Activated CD8-positive, alpha-beta memory T cell treated with anti-CD3 and anti-CD28 coated beads for 1 hour (primary cell): ENCODE data around the gene MTMR10.

Source experiments
- DNase-seq, 2 donors: peaks; one replicate each; pipeline ENCODE4 v3.0.0-alpha.2; 2020; ENCODE audit warnings: low read depth in 1 of 2; ENCODE audit errors: extremely low read depth in 1 of 2

MTMR10 gene

DNA sequence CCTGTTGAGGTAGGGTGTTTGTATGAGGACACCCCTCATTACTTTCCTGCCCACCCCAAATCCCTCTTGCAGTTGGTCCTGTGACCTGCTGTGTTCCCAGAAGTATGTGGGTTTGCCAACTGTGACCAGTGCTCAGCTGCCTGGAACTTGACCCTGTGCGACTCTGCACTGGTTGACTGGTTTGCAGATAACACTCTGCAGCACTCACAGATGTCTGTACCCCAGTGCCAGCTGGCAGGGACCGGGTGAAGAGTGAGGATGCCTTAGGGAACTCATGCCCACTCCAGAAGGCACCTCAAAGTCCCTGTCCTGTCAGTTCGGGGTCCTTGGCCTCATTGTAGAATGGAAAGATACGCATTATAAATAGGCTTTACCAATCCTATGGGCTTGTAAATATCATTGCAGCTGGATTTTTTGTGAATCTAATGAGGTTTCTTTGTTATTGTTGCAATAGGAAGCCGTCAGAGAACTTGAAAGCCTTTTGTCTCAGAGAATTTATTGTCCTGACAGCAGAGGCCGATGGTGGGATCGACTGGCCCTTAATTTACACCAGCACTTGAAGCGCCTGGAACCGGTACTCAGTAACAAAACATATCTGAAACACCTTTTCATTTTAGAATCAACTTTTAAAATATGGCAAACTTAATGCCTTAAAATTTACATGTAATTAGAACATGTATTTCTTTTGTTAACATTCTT is 69.5 kb downstream of the MTMR10 start:
- no peak for DNase-seq

DNA sequence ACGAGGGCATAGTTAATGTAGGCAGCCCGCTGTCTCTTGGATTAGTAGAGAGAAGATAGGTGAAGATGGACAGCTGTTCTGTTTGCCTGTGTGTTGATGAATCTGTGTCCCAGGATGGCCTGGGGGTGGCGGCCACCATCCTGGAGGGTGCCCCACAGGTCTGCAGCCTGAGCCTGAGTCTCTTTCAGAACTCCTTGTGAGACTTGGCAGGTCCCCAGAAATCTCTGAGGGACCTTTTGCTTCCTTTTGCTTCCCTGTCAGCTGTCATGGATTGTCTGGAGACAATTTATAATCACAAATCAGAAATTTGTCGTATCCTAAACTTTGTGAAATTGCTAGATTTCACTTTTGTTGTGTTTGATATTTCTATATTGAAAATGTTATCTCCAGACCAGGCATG is 70.3 kb downstream of the MTMR10 start:
- DNase-seq = no peak

DNA sequence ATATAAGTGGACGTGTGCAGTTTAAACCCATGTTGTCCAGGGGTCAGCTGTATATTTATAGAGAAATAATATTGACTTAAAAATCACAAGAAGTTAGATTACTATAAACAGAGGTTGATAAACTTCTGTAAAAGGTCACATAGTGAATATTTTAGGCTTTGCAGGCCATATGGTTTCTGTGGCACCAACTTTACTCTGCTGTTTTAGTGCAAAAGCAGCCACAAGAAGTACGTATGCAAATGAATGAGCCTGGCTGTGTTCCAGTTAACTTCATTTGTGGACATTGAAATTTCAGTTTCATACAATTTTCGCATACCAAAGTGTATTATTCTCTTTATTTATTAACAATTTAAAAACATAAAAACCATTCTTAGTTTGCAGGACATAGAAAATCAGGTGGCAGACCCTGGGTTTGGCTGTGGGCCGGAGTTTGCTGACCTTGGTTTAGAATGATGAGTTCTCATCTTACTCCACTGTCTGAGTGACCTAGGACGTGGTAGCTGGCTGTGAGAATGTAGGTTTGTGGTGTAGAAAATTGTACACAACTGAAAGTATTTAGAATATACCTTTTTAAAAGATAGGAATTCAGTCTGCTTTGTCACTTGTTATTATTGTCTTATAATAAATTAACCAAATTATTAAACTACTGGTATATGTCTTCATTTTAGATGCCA is 71.4 kb downstream of the MTMR10 start:
- no peak for DNase-seq

DNA sequence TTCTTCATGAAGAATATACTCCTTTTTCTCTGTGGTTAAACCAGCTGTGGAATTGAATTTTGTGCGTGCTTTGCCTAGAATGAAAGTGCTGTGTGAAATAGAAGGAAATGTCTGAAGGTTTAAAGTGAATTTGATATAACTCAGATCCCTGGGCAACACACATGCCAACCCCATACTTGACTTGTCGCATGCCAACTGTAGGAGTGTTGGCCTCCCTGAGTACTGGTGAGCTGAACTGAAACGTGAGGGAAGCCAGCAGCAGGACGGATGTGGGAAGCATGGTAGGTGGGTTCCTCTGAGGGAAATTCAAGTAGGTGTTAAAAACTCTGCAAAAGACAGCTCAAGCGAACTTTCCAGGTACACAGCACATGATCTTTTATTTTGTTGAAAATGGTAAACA is 73.1 kb downstream of the MTMR10 start:
- no peak for DNase-seq

DNA sequence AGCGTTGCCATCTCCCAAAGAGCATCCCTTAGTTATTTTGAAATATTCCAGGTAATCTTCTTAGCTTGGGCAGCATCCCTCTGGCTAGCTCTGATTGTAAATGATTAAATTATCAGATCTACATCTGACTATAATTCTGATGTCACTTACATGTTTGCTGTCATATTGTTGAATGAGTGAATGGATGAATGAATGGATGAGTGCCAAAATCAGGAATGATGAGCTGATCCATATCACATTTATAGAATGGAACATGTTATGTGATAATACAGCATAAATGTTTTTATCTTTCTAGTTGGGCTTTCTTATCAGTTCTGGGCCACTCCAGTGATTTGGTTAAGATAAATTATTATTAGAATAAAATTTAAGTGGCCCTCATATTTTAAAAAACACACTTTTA is 73.8 kb downstream of the MTMR10 start:
- DNase-seq = no peak

DNA sequence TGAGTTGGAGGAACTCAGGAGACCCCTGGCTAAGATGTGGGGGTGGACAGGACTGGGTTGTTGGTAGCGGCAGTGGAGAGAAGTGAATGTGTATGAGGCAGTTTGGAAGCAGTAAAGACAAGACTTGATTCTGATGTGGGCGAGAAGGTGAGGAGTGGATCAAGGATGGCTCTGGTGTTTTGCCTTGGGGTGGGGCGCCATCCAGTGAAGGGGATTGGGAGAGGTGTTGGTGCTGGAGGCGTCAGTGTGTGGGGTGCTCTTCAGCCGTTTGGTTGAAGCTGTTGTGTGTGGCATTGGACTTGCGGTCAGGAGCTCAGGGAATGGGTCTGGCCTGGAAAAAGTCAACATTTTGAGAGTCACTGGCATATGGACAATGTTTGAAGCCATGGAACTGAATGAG is 74.4 kb downstream of the MTMR10 start:
- DNase-seq = no peak

DNA sequence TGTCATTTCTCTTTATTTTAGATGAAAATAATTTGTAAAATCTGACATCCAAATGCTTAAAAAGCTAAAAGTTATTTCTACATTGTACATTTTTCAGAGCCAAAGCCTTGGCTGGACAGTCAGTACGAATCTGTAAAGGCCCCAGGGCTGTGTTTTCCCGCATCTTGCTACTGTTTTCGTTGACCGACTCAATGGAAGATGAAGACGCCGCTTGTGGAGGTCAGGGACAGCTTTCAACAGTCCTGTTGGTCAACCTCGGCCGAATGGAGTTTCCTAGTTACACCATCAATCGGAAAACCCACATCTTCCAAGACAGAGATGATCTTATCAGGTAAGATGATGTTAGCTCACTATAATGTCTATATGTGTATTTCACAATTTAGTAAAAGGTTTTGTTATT is 77.7 kb downstream of the MTMR10 start:
- DNase-seq = no peak

DNA sequence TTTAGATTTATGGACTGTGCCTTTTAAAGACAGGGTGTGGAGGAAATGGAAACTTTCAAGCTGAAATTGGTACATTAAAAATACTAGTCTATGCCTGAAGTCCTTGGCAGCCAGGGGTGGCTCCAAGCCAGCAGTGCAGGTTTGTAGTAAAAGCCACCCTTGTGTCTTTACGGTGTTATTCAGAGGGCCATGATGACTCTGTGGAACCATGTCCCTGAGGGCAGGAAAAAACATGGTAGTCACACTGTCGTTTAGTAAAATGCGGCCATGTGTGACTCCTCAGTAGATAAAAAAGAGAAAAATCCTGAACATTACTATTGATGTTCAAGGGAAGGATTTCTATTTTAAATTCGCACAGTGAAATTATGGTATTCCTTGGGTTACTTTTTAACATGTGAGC is 85.1 kb downstream of the MTMR10 start:
- DNase-seq = no peak

DNA sequence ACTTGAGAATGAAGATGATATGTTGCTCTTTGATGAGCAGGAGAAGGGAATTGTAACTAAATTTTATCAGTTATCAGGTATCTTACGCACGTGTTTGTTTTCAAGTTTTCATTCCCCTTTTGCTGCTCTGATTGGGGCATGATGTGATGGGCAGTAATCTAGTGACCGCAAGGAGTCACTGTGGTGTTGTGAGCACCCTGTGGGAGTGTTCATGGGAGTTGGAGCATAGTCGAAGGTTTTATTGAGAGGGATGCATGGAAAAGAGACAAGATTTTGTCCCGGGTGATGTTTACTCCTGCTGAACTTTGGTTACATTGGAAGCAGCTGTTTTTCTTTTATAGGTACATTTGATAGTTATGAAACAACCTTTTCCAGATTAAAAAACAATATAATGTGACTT is 85.6 kb downstream of the MTMR10 start:
- no peak for DNase-seq

DNA sequence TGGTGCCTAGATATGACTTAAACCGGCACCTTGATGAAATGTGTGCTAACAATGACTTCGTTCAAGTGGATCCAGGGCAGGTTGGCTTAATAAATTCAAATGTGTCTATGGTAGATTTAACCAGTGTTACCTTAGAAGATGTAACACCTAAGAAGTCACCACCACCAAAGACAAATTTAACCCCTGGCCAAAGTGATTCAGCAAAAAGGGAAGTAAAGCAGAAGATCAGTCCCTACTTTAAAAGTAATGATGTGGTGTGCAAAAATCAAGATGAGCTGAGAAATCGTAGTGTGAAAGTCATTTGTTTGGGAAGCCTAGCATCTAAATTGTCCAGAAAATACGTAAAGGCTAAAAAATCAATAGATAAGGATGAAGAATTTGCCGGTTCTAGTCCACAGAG is 86.6 kb downstream of the MTMR10 start:
- no peak for DNase-seq

DNA sequence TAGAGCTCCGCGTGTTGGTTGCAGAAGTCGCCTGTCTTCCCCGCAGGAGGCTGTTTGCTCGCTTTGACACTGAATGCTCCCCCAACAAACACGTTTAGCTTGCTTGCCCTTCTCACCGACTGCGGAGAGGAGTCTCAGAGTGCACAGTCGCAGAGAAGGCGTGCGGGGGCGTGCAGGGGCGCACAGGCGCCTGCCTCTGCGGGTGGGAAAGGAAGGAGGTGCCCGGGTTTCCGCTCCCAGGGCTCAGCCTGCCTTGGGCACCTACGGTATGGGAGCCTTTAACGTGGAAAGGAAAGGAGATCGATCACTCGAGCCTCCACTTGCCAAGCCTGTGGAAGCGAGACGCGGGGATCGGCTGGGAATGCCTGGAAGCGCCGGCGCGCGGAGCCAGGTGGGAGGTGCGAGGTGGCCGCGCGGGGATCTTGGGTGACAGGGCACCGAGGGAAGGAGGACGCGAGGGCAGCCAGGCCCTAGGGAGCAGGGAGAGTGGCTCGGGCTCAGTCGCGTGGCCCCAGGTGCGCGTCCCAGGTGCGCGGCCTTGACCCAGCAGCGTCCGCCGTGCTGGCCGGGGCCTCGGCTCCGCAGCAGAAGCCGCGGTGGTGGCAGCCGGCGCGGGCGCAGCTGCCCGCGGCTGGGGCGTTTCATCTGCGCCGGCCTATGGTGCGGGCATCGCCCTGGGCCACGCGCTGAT is 87.8 kb downstream of the MTMR10 start, which contains the start of gene FAN1:
Gene FAN1 (plus strand): TSS at position 419 of the 691 bp plus-strand sequence. CDS start 749 bp downstream, outside the sequence.
- DNase-seq = peak; percentile 29 to 61

DNA sequence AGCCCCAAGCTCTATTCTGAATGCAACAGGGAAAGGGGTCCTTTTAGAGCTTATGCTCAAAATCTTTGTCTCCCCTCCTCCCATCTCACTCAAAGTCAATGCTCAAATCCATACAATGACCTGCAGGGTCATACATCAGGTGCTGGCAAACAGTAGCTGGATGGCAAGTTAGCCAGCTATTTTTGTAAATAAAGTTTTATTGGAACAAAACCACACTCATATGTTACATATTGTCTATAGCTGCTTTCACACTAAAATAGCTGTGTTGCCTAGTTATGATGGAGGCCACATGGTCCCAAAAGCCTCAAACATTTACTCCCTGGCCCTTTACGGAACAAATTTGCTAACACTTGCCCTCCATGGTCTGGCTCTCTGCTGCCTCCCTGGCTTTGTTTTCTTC is 89.5 kb downstream of the MTMR10 start:
- DNase-seq = no peak

DNA sequence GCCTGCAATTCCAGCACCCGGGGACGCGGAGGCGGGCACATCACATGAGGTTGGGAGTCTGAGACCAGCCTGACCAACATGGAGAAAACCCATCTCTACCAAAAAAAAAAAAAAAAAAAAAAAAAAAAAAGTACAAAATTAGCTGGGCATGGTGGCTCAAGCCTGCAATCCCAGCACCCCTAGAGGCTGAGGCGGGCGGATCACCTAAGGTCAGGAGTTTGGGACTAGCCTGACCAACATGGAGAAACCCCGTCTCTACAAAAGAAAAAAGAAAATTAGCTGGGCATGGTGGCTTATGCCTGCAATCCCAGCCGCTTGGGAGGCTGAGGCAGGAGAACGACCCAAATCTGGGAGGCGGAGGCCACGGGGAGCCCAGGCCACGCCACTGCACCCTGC is 95.2 kb downstream of the MTMR10 start:
- no peak for DNase-seq

DNA sequence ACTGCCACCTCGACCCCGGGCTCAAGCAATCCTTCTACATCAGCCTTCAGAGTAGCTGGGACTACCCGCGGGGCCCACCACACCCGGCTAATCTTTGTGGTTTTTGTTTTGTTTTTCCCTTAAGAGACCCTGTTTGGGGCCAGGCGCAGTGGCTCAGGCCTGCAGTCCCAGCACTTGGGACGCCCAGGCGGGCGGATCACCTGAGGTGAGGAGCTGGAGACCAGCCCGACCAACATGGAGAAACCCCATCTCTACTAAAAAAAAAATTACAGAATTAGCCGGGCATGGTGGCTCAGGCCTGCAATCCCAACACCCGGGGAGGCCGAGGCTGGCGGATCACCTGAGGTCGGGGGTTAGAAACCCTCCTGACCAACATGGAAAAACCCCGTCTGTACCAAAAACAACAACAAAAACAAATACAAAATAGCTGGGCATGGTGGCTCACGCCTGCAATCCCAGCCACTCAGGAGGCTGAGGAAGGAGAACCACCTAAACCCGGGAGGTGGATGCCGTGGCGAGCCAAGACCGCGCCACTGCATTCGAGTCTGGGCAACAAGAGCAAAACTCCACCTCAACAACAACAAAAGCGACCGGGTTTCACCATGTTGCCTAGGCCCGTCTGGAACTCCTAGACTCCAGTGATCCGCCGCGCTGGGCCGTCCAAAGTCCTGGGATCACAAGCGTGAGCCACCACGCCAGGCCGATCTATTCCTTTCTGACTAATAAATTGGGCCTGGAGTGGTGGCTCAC is 95.8 kb downstream of the MTMR10 start:
- no peak for DNase-seq

DNA sequence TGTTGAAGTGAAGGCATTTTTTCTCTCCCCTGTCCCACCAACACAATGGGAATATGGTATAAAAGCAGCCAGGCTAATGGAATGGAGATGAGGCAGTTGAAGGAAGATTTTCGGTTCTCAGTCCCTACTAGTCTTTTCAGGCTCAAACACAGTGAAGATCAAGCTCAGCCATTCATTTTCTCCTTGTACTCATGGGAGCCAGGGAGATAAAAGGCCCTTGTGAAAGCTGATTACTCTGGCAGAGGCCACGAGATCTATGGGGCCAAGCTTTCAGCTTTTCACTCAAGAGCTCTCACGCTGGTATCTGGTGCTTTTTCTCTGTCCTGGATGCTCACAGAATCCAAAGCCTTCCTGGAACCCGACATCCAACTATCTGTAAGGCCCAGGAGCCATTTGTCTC is 102.2 kb downstream of the MTMR10 start:
- DNase-seq = no peak
